A549 (cell line): ENCODE results near the gene SKAP1.
"Not testable (repeated sequence)": the region's sequence is repeated elsewhere in the genome, so short reads cannot be mapped to it uniquely, and the experiment has no call there.

Experiments used
- CBX8 ChIP-seq: fragments of 200-600 bp; sonication (generic); IDR thresholded peaks from 2 replicates; pipeline ENCODE4 v1.6.1; 2016
- CEBPB ChIP-seq, 2 experiments: fragments of >200 bp in 1 of 2; sonication (Bioruptor Twin) in 1 of 2; formaldehyde crosslinking in 1 of 2; IDR thresholded peaks; 2 replicates each; pipeline ENCODE4 v1.6.1; 2012 to 2016
- CTCF ChIP-seq: fragments of >200 bp; sonication (Bioruptor Twin); formaldehyde crosslinking; IDR thresholded peaks from 3 replicates; pipeline ENCODE4 v1.5.1; 2016
- ESRRA ChIP-seq: fragments of 150-350 bp; IDR thresholded peaks from 2 replicates; pipeline ENCODE4 v1.6.1; 2014; ENCODE audit warnings: mild to moderate bottlenecking, low read length, borderline replicate concordance
- FOSL2 ChIP-seq, 2 experiments: fragments of 450-650 bp in 1 of 2; fragments of >200 bp in 1 of 2; sonication (Bioruptor Twin) in 1 of 2; formaldehyde crosslinking; IDR thresholded peaks; 2 replicates each; pipeline versions ENCODE4 v1.5.0 to v1.6.1; 2016 to 2020; ENCODE audit warnings: mild to moderate bottlenecking in 1 of 2, moderate library complexity in 1 of 2
- NFE2L2 ChIP-seq: fragments of 150-350 bp; conservative IDR thresholded peaks from 2 replicates; pipeline ENCODE4 v1.6.1; 2014; ENCODE audit warnings: low read length
- NR3C1 ChIP-seq: fragments of >200 bp; sonication (Bioruptor Twin); formaldehyde crosslinking; IDR thresholded peaks from 3 replicates; pipeline ENCODE4 v1.6.1; 2017
- POLR2A ChIP-seq: IDR thresholded peaks from 2 replicates; pipeline ENCODE4 v1.6.1; 2012; ENCODE audit warnings: mild to moderate bottlenecking, low read length
- RNF2 ChIP-seq: fragments of 200-600 bp; sonication (generic); IDR thresholded peaks from 2 replicates; pipeline ENCODE4 v1.6.1; 2016; ENCODE audit warnings: low read depth, mild to moderate bottlenecking, antibody characterized with exemption, moderate library complexity, borderline replicate concordance
- ZFP36 ChIP-seq: fragments of 450-650 bp; IDR thresholded peaks from 2 replicates; pipeline ENCODE4 v1.6.1; 2014; ENCODE audit warnings: borderline replicate concordance; ENCODE audit not compliant: partially characterized antibody
- TF ChIP-seq, protein P1 (sequence below): fragments of 250-450 bp; sonication (Bioruptor Pico); IDR thresholded peaks from 2 replicates; pipeline ENCODE4 v1.5.0; 2021; ENCODE audit warnings: mild to moderate bottlenecking, moderate library complexity, borderline replicate concordance

- TF ChIP-seq CBX8; ESRRA; FOSL2 (IDR thresholded peaks at IDR 0.05); FOSL2 (CRISPR knock-in tag; IDR thresholded peaks at IDR 0.05); NFE2L2; CTCF; POLR2A; NR3C1; RNF2; ZFP36; CEBPB (IDR thresholded peaks at IDR 0.05): not testable (repeated sequence)
- TF ChIP-seq, protein P1, sequence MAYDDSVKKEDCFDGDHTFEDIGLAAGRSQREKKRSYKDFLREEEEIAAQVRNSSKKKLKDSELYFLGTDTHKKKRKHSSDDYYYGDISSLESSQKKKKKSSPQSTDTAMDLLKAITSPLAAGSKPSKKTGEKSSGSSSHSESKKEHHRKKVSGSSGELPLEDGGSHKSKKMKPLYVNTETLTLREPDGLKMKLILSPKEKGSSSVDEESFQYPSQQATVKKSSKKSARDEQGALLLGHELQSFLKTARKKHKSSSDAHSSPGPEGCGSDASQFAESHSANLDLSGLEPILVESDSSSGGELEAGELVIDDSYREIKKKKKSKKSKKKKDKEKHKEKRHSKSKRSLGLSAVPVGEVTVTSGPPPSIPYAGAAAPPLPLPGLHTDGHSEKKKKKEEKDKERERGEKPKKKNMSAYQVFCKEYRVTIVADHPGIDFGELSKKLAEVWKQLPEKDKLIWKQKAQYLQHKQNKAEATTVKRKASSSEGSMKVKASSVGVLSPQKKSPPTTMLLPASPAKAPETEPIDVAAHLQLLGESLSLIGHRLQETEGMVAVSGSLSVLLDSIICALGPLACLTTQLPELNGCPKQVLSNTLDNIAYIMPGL (CRISPR knock-in tag), result not testable (repeated sequence)
These were observed 180.0 kb downstream of the SKAP1 start for GRCh38 chr17:48250059-48250458.
